Measurements from ENCODE around the gene OLA1.

The OLA1 gene

GRCh38 chr2:174121175-174121574, 127.2 kb downstream of the OLA1 start:
- DNase-seq (ENCODE audit: low spot score): no peak

GRCh38 chr2:174120346-174120745, 128.0 kb downstream of the OLA1 start:
- no peak for DNase-seq (ENCODE audit: low spot score)

- DNase-seq (ENCODE audit: low spot score): no peak
These were observed 130.1 kb downstream of the OLA1 start for GRCh38 chr2:174117951-174118930.

GRCh38 chr2:174112073-174112472, 136.3 kb downstream of the OLA1 start:
- no peak for DNase-seq (ENCODE audit: low spot score)

GRCh38 chr2:174108579-174108978, 139.8 kb downstream of the OLA1 start:
- no peak for DNase-seq (ENCODE audit: low spot score)

- no peak for DNase-seq (ENCODE audit: low spot score)
These were observed 141.6 kb downstream of the OLA1 start for GRCh38 chr2:174106736-174107135.

GRCh38 chr2:174094542-174094941, 153.8 kb downstream of the OLA1 start:
- DNase-seq (ENCODE audit: low spot score): no peak

GRCh38 chr2:174090476-174090875, 157.9 kb downstream of the OLA1 start:
- DNase-seq (ENCODE audit: low spot score): no peak

GRCh38 chr2:174088706-174089460, 159.4 kb downstream of the OLA1 start:
- DNase-seq (ENCODE audit: low spot score): no peak

- no peak for DNase-seq (ENCODE audit: low spot score)
These were observed 161.6 kb downstream of the OLA1 start for GRCh38 chr2:174086708-174087107.

GRCh38 chr2:174085781-174086180, 162.6 kb downstream of the OLA1 start:
- no peak for DNase-seq (ENCODE audit: low spot score)

GRCh38 chr2:174083843-174084458, 164.4 kb downstream of the OLA1 start:
- DNase-seq (ENCODE audit: low spot score): no peak

- no peak for DNase-seq (ENCODE audit: low spot score)
These were observed 167.6 kb downstream of the OLA1 start for GRCh38 chr2:174080672-174081121.

- no peak for DNase-seq (ENCODE audit: low spot score)
These were observed 170.1 kb downstream of the OLA1 start for GRCh38 chr2:174078275-174078674.

GRCh38 chr2:174076975-174077374, 171.4 kb downstream of the OLA1 start:
- no peak for DNase-seq (ENCODE audit: low spot score)

- DNase-seq (ENCODE audit: low spot score): no peak
These were observed 172.3 kb downstream of the OLA1 start for GRCh38 chr2:174076040-174076439.

- DNase-seq (ENCODE audit: low spot score): no peak
These were observed 173.5 kb downstream of the OLA1 start for GRCh38 chr2:174074831-174075230.

- DNase-seq (ENCODE audit: low spot score): no peak
These were observed 175.5 kb downstream of the OLA1 start for GRCh38 chr2:174072857-174073256.

GRCh38 chr2:174072069-174072468, 176.3 kb downstream of the OLA1 start:
- no peak for DNase-seq (ENCODE audit: low spot score)

- DNase-seq (ENCODE audit: low spot score): no peak
These were observed 177.0 kb downstream of the OLA1 start for GRCh38 chr2:174071321-174071720.

- DNase-seq (ENCODE audit: low spot score): no peak
These were observed 178.1 kb downstream of the OLA1 start for GRCh38 chr2:174070281-174070680.

- DNase-seq (ENCODE audit: low spot score): no peak
These were observed 180.5 kb downstream of the OLA1 start for GRCh38 chr2:174067815-174068214.

All from left forelimb (tissue), 1 donor.